Measurements from ENCODE around the gene DDX1.
"Not testable (repeated sequence)": the region's sequence is repeated elsewhere in the genome, so short reads cannot be mapped to it uniquely, and the experiment has no call there.

Gene DDX1

GRCh38 chr2:15617778-15618448, 26.2 kb downstream of the DDX1 start:
- no peak for DNase-seq

GRCh38 chr2:15618449-15618855, 26.8 kb downstream of the DDX1 start:
- DNase-seq = no peak

- DNase-seq = no peak
Observed at GRCh38 chr2:15619076-15619475, 27.4 kb downstream of the DDX1 start.

- DNase-seq = no peak
Observed at GRCh38 chr2:15619510-15619909, 27.8 kb downstream of the DDX1 start.

GRCh38 chr2:15619938-15620337, 28.3 kb downstream of the DDX1 start:
- no peak for DNase-seq

- no peak for DNase-seq
Observed at GRCh38 chr2:15620340-15620739, 28.7 kb downstream of the DDX1 start.

- no peak for DNase-seq
Observed at GRCh38 chr2:15620857-15621471, 29.3 kb downstream of the DDX1 start.

- not testable (repeated sequence) for DNase-seq
Observed at GRCh38 chr2:15621472-15621870, 29.8 kb downstream of the DDX1 start.

GRCh38 chr2:15622214-15622613, 30.5 kb downstream of the DDX1 start:
- DNase-seq = no peak

- no peak for DNase-seq
Observed at GRCh38 chr2:15622614-15623480, 31.2 kb downstream of the DDX1 start.

GRCh38 chr2:15623481-15623796, 31.8 kb downstream of the DDX1 start:
- no peak for DNase-seq

- no peak for DNase-seq
Observed at GRCh38 chr2:15623898-15624541, 32.4 kb downstream of the DDX1 start.

- no peak for DNase-seq
Observed at GRCh38 chr2:15624903-15625302, 33.2 kb downstream of the DDX1 start.

- no peak for DNase-seq
Observed at GRCh38 chr2:15625344-15626036, 33.8 kb downstream of the DDX1 start.

- no peak for DNase-seq
Observed at GRCh38 chr2:15626126-15626525, 34.5 kb downstream of the DDX1 start.

GRCh38 chr2:15626967-15627366, 35.3 kb downstream of the DDX1 start:
- DNase-seq = no peak

- DNase-seq = no peak
Observed at GRCh38 chr2:15627817-15628684, 36.4 kb downstream of the DDX1 start.

- DNase-seq = no peak
Observed at GRCh38 chr2:15628899-15629855, 37.5 kb downstream of the DDX1 start.

GRCh38 chr2:15630121-15630977, 38.7 kb downstream of the DDX1 start:
- no peak for DNase-seq

Data from inflammatory macrophage (primary cell).